LNCAP (cell line): Measurements from ENCODE around the gene HSPD1.

Source experiments
- TF ChIP-seq, protein P1 (sequence below): fragments of 450-650 bp; IDR thresholded peaks from 2 replicates; pipeline ENCODE4 v1.5.1; 2017; ENCODE audit warnings: mild to moderate bottlenecking

Gene HSPD1

DNA sequence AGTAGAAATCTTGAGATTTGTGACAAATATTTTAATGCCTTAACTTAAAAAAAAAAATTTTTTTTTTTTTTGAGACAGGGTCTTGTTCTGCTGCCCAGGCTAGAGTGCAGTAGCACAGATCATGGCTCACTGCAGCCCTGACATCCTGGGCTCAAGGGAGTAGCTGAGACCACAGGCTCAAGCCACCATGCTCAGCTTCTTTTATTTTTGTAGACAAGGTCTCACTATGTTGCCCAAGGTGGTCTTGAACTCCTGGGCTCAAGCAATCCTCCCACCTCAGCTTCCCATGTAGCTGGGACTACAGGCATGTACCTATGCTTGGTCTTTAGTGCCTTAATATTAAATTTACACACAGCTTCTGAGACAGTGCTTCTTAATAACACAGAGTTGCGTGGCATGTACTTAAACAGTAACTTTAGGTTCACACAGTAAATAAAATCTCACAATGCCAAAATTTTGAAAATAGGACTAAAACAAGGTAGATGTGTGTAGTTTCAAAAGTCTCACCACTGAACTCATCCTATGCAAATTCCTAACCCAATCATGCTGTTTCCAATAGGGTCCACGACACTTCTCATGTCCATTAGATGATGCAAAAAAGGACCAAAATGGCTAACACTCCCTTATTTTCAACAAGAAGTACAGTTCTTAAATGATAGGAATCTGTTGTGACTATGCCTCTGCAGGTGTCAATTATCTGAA is 4.1 kb downstream of the HSPD1 start:
- TF ChIP-seq, protein P1, sequence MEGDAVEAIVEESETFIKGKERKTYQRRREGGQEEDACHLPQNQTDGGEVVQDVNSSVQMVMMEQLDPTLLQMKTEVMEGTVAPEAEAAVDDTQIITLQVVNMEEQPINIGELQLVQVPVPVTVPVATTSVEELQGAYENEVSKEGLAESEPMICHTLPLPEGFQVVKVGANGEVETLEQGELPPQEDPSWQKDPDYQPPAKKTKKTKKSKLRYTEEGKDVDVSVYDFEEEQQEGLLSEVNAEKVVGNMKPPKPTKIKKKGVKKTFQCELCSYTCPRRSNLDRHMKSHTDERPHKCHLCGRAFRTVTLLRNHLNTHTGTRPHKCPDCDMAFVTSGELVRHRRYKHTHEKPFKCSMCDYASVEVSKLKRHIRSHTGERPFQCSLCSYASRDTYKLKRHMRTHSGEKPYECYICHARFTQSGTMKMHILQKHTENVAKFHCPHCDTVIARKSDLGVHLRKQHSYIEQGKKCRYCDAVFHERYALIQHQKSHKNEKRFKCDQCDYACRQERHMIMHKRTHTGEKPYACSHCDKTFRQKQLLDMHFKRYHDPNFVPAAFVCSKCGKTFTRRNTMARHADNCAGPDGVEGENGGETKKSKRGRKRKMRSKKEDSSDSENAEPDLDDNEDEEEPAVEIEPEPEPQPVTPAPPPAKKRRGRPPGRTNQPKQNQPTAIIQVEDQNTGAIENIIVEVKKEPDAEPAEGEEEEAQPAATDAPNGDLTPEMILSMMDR = no peak

DNA sequence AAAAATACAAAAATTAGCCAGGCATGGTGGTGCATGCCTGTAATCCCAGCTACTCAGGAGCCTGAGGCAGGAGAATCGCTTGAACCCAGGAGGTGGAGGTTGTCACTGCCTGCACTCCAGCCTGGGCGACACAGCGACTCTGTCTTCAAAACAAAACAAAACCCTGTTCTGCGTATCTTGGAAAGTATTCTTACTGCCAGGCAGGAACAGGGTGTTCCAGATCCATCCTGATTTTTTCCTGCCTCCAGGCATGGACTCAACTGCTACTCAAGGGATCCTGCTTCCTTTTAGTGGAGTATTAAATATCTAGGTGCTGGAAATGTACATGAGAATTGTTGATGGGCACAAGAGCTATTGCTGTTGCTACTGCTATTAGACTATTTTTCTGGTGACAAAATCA is 12.3 kb downstream of the HSPD1 start:
- TF ChIP-seq, protein P1 = no peak

DNA sequence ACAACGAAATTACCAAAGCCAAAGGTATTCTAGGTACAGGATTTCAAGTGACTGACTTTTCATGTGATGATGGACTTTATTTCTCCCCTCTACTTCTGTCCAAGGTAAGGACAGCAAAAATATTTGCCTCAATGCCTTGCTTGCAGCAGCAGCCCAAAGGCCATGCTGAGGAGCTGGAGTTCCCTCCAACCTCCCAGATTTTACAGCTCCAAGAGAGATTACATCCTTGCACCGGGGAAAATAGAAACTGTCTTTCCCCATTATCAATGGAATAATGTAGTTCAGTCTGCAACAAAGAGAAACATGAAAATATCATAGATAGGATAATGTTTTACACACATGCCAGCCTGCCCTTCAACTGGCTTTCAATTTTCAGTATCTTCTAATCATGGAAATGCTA is 13.5 kb downstream of the HSPD1 start:
- TF ChIP-seq, protein P1 = no peak

DNA sequence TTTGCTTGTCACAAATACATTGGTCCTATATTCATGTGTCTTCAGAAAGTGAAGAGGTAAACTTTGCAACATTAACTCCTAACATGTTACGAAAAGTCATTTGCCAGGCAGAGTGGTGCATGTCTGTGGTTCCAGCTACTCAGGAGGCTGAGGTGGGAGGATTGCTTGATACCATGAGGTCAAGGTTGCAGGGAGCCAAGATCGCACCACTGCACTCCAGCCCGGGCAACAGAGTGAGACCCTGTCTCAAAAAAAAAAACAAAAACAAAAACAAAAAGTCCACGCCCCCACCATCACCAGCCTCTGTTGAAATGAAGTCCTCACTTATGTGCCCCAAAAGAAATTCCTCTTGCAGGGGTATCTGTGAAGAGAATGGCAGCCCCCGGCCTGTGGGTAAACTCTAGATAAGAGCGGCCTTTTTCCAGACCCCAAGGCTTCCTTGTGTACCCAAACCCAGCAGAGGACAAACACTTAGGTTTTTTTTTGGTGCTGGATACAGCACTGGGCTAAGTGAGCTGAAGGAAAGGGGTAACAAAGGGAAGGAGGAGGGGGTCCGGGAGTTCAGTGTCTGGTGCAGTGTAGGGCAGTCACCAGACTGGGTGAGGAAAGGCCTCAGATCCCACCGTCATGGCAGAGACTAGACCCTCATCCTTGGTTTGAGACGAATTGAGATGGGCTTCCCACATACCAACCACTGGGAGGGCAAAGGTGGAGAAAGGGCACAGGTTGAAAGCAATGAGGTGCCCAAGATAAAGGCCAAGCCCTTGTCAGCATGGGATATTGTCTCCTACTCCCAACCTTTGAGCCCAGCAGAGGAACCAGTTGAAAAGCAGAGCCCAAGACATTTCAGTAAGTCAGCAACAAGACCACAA is 19.2 kb downstream of the HSPD1 start:
- TF ChIP-seq, protein P1 = no peak

DNA sequence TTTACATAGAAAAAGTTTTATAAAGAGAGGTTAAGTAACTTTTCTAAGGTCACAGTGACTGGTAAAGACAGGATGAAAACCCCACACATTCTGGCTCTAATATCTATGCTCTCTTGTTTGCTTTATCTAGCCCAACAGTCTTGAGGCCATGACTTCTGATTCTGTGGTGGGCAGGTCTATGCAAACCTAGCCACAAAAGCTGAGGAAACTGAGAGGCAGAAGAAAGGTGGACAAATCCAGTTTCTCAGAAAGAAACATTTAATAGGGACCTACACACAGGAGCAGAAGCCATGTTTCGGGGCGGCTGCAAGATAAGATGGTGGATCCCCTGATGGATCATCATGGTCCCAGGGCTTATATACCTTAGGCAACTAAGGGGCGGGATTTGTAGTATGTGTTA is 21.8 kb downstream of the HSPD1 start:
- TF ChIP-seq, protein P1 = no peak

DNA sequence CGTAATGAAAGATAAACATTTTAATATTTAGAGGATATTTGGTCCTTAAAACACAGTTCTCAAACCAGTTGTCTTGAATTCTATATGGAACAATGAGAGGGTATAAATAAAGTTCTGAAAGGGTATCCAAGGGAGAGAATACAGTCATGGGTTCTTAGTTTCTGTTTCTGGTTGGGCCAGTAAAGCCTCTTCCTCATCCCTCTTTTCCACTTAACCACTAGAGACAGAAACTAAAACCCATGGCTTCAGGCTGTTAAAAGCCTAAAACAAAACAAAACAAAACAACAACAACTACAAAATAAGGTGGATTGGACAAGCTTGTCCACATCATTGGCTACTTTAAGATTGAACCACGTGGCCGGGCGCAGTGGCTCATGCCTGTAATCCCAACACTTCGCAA is 27.5 kb downstream of the HSPD1 start:
- TF ChIP-seq, protein P1 = no peak

DNA sequence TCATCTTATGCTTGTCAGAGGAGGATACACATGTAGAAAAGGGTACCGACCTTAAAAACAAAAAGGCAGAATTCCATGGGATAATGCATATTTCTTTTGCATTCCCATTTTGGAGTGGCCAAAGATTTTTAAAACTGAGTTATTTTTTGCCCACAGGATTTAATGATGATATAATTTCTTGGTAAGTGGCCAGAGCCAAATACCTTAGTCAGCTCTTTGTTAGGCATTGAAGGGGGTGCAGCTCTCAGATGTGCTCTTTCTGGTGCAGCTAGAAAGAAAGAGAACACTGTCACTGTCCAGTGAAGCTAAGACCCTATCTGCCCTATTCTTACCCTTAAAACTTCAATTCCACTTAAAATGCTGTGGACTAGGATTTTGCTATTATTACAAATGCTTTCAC is 35.5 kb downstream of the HSPD1 start:
- TF ChIP-seq, protein P1 = no peak
